OCI-LY3 (cell line): ENCODE measurements around the gene FBXL13.
"Not testable (repeated sequence)": the region's sequence is repeated elsewhere in the genome, so short reads cannot be mapped to it uniquely, and the experiment has no call there.

ENCODE experiments used
- H2AFZ ChIP-seq: fragments of 200-600, 300-600 bp; shearing (Covaris generic); 2 replicates; pipeline ENCODE4 v1.6.0; 2014; ENCODE audit warnings: antibody characterized with exemption, low read depth, low read length
- H3K27ac ChIP-seq: fragments of 200-600, 300-600 bp; sonication (generic); 2 replicates; pipeline ENCODE4 v1.5.1; 2014; ENCODE audit warnings: mild to moderate bottlenecking, low read length, moderate library complexity, mixed read lengths
- H3K27me3 ChIP-seq: fragments of 200-600, 300-600 bp; sonication (generic); 2 replicates; pipeline ENCODE4 v1.6.1; 2014; ENCODE audit warnings: low read depth, low read length, mixed read lengths
- H3K36me3 ChIP-seq: fragments of 200-600, 300-600 bp; sonication (generic); replicated peaks from 2 replicates; pipeline ENCODE3; 2014; ENCODE audit warnings: low read depth, low read length, mixed read lengths
- H3K4me1 ChIP-seq: fragments of 300-600, 200-600 bp; sonication (generic); 2 replicates; pipeline ENCODE4 v1.6.1; 2014; ENCODE audit warnings: low read length, mixed read lengths
- H3K4me2 ChIP-seq: fragments of 200-600, 300-600 bp; sonication (generic); 2 replicates; pipeline ENCODE4 v1.6.1; 2014; ENCODE audit warnings: low read length, mixed read lengths
- H3K4me3 ChIP-seq: fragments of 300-600, 200-600 bp; sonication (generic); 2 replicates; pipeline ENCODE4 v1.5.1; 2014; ENCODE audit warnings: antibody characterized with exemption, mild to moderate bottlenecking, low read length, moderate library complexity
- H3K79me2 ChIP-seq: fragments of 300-600, 200-600 bp; shearing (Covaris generic); 2 replicates; pipeline ENCODE4 v1.6.1; 2014; ENCODE audit warnings: mild to moderate bottlenecking, low read length, mixed read lengths
- H3K9ac ChIP-seq: fragments of 300-600, 200-600 bp; shearing (Covaris generic); 2 replicates; pipeline ENCODE4 v1.6.0; 2014; ENCODE audit warnings: mild to moderate bottlenecking, low read length, moderate library complexity
- H3K9me3 ChIP-seq: fragments of 200-600, 300-600 bp; shearing (Covaris generic); 2 replicates; pipeline ENCODE4 v1.6.1; 2014; ENCODE audit warnings: low read length, mixed read lengths; ENCODE audit not compliant: insufficient read depth
- H4K20me1 ChIP-seq: fragments of 200-600, 300-600 bp; sonication (generic); 2 replicates; pipeline ENCODE4 v1.6.1; 2016; ENCODE audit warnings: low read length, mixed read lengths; ENCODE audit not compliant: insufficient read depth
- EZH2phosphoT487 ChIP-seq: fragments of 200-600 bp; shearing (Covaris generic); IDR thresholded peaks from 2 replicates; pipeline ENCODE4 v1.6.1; 2018; ENCODE audit warnings: antibody characterized with exemption, mixed run types, low read depth
- TF ChIP-seq, protein P1 (sequence below): fragments of 200-600, 300-600 bp; sonication (generic); IDR thresholded peaks from 2 replicates; pipeline ENCODE4 v1.5.1; 2014; ENCODE audit warnings: antibody characterized with exemption, low read length, low read depth

The FBXL13 gene

GRCh38 chr7:102842284-102842683 lies 232.3 kb downstream of the FBXL13 start:
- no peak overlapping the region for H3K27ac ChIP-seq
- no peaks in the 10 kb centered on the region for H3K9me3 ChIP-seq
- H3K4me3 ChIP-seq = no peak overlapping the region
- no peaks in the 10 kb centered on the region for H3K36me3 ChIP-seq
- H3K27me3 ChIP-seq = peaks cover 17% of the 10 kb centered on the region
- peaks cover 26% of the 10 kb centered on the region for H3K4me1 ChIP-seq
- H3K4me2 ChIP-seq = no peak overlapping the region
- H3K9ac ChIP-seq = no peak overlapping the region
- H4K20me1 ChIP-seq = no peaks in the 10 kb centered on the region
- H2AFZ ChIP-seq = no peak overlapping the region
- TF ChIP-seq EZH2phosphoT487 = no peak
- TF ChIP-seq, protein P1, sequence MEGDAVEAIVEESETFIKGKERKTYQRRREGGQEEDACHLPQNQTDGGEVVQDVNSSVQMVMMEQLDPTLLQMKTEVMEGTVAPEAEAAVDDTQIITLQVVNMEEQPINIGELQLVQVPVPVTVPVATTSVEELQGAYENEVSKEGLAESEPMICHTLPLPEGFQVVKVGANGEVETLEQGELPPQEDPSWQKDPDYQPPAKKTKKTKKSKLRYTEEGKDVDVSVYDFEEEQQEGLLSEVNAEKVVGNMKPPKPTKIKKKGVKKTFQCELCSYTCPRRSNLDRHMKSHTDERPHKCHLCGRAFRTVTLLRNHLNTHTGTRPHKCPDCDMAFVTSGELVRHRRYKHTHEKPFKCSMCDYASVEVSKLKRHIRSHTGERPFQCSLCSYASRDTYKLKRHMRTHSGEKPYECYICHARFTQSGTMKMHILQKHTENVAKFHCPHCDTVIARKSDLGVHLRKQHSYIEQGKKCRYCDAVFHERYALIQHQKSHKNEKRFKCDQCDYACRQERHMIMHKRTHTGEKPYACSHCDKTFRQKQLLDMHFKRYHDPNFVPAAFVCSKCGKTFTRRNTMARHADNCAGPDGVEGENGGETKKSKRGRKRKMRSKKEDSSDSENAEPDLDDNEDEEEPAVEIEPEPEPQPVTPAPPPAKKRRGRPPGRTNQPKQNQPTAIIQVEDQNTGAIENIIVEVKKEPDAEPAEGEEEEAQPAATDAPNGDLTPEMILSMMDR = no peak
- H3K79me2 ChIP-seq = no peaks in the 10 kb centered on the region

GRCh38 chr7:102841290-102841689 lies 233.3 kb downstream of the FBXL13 start:
- no peaks in the 10 kb centered on the region for H3K9me3 ChIP-seq
- TF ChIP-seq, protein P1 = no peak
- no peak for TF ChIP-seq EZH2phosphoT487
- H4K20me1 ChIP-seq = no peaks in the 10 kb centered on the region; the same call in 1 of the 2 replicates
- peaks cover 26% of the 10 kb centered on the region for H3K4me1 ChIP-seq
- H3K79me2 ChIP-seq = no peaks in the 10 kb centered on the region
- H3K27me3 ChIP-seq = peaks cover 27% of the 10 kb centered on the region
- peak overlapping the region; percentile 31; the same call in 1 of the 2 replicates for H3K4me2 ChIP-seq
- no peak overlapping the region for H2AFZ ChIP-seq
- no peaks in the 10 kb centered on the region for H3K36me3 ChIP-seq
- H3K4me3 ChIP-seq = no peak overlapping the region
- H3K27ac ChIP-seq = no peak overlapping the region
- no peak overlapping the region for H3K9ac ChIP-seq

DNA sequence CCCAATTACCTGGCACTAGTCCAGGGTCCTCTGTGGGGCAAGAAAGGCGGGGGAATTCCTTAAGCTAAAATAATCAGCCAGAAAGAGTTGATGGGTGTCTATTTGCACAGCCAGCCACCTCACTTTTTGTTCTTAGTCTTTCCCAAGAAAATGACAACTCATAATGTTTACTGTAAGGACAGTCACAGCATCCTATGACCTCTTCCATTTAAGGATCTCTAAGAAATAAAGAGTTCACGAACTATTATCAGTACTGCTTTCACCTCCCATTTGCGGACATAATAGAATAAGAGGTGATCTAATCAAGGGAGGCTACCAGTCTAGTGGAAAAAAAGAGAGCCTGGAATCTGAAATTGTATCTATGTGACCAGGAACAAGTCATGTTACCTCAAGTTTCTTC lies 234.2 kb downstream of the FBXL13 start:
- Histone ChIP-seq H3K4me2 (no peak overlapping the region), H2AFZ (no peak overlapping the region), H3K27ac (no peak overlapping the region), H3K79me2 (no peaks in the 10 kb centered on the region), H3K4me1 (peaks cover 27% of the 10 kb centered on the region), H3K9ac (no peak overlapping the region), H3K36me3 (no peaks in the 10 kb centered on the region), H4K20me1 (no peaks in the 10 kb centered on the region; the same call in 1 of the 2 replicates), H3K27me3 (peaks cover 26% of the 10 kb centered on the region), H3K9me3 (no peaks in the 10 kb centered on the region), H3K4me3 (no peak overlapping the region)
- TF ChIP-seq EZH2phosphoT487 = no peak
- TF ChIP-seq, protein P1 = no peak

DNA sequence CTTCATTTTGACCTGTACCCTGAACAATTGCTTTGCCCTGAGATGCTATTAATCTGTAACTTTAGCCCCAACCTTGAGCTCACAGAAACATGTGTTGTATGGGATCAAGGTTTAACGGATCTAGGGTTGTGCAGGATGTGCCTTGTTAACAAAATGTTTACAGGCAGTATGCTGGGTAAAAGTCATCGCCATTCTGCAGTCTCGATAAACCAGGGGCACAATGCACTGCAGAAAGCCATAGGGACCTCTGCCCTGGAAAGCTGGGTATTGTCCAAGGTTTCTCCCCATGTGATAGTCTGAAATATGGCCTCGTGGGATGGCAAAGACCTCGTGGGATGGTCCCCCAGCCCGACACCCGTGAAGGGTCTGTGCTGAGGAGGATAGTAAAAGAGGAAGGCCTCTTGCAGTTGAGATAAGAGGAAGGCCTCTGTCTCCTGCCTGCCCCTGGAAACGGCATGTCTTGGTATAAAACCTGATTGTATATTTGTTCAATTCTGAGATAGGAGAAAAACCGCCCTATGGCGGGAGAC lies 236.0 kb downstream of the FBXL13 start:
- H3K27me3 ChIP-seq = peaks cover 25% of the 10 kb centered on the region
- H3K4me1 ChIP-seq = peaks cover 31% of the 10 kb centered on the region
- not testable (repeated sequence) for H3K27ac ChIP-seq, H3K4me3 ChIP-seq, H3K9me3 ChIP-seq, H3K36me3 ChIP-seq, H3K9ac ChIP-seq, H3K4me2 ChIP-seq, H3K79me2 ChIP-seq, H2AFZ ChIP-seq, H4K20me1 ChIP-seq
